Neural cell (in vitro differentiated cells): ENCODE results near the gene CRY2.

Experiments
- TF ChIP-seq, protein P1 (sequence below): IDR thresholded peaks from 2 replicates; pipeline ENCODE4 v1.6.1; 2012; ENCODE audit warnings: borderline replicate concordance
- TF ChIP-seq, protein P2 (sequence below): fragments of 450-650 bp; IDR thresholded peaks from 2 replicates; pipeline ENCODE4 v1.5.1; 2014; ENCODE audit warnings: antibody characterized with exemption, mild to moderate bottlenecking, moderate library complexity; ENCODE audit not compliant: poor library complexity, severe bottlenecking

DNA sequence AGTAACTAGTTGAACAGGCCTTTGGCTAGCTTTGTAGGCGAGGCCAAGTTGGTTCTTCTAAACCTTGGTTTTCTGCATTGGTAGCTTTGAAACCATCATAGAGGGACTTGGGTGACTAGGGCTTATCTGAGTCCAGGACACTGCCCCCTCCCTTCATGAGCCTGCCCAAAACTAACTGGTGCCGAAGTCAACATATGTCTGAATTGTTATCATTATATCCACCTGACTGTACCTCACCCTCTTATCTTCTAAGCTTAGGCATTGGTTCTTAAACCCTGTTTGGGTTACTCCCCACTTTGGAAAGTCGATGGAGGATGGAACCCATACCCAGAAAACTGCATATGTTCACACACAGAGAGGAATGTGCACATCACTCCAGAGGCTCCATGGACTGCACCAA is 30.6 kb downstream of the CRY2 start:
- TF ChIP-seq, protein P1, sequence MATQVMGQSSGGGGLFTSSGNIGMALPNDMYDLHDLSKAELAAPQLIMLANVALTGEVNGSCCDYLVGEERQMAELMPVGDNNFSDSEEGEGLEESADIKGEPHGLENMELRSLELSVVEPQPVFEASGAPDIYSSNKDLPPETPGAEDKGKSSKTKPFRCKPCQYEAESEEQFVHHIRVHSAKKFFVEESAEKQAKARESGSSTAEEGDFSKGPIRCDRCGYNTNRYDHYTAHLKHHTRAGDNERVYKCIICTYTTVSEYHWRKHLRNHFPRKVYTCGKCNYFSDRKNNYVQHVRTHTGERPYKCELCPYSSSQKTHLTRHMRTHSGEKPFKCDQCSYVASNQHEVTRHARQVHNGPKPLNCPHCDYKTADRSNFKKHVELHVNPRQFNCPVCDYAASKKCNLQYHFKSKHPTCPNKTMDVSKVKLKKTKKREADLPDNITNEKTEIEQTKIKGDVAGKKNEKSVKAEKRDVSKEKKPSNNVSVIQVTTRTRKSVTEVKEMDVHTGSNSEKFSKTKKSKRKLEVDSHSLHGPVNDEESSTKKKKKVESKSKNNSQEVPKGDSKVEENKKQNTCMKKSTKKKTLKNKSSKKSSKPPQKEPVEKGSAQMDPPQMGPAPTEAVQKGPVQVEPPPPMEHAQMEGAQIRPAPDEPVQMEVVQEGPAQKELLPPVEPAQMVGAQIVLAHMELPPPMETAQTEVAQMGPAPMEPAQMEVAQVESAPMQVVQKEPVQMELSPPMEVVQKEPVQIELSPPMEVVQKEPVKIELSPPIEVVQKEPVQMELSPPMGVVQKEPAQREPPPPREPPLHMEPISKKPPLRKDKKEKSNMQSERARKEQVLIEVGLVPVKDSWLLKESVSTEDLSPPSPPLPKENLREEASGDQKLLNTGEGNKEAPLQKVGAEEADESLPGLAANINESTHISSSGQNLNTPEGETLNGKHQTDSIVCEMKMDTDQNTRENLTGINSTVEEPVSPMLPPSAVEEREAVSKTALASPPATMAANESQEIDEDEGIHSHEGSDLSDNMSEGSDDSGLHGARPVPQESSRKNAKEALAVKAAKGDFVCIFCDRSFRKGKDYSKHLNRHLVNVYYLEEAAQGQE: no peak
- TF ChIP-seq, protein P2, sequence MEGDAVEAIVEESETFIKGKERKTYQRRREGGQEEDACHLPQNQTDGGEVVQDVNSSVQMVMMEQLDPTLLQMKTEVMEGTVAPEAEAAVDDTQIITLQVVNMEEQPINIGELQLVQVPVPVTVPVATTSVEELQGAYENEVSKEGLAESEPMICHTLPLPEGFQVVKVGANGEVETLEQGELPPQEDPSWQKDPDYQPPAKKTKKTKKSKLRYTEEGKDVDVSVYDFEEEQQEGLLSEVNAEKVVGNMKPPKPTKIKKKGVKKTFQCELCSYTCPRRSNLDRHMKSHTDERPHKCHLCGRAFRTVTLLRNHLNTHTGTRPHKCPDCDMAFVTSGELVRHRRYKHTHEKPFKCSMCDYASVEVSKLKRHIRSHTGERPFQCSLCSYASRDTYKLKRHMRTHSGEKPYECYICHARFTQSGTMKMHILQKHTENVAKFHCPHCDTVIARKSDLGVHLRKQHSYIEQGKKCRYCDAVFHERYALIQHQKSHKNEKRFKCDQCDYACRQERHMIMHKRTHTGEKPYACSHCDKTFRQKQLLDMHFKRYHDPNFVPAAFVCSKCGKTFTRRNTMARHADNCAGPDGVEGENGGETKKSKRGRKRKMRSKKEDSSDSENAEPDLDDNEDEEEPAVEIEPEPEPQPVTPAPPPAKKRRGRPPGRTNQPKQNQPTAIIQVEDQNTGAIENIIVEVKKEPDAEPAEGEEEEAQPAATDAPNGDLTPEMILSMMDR: no peak
